ENCODE measurements around the gene RNU7-1.

DNA sequence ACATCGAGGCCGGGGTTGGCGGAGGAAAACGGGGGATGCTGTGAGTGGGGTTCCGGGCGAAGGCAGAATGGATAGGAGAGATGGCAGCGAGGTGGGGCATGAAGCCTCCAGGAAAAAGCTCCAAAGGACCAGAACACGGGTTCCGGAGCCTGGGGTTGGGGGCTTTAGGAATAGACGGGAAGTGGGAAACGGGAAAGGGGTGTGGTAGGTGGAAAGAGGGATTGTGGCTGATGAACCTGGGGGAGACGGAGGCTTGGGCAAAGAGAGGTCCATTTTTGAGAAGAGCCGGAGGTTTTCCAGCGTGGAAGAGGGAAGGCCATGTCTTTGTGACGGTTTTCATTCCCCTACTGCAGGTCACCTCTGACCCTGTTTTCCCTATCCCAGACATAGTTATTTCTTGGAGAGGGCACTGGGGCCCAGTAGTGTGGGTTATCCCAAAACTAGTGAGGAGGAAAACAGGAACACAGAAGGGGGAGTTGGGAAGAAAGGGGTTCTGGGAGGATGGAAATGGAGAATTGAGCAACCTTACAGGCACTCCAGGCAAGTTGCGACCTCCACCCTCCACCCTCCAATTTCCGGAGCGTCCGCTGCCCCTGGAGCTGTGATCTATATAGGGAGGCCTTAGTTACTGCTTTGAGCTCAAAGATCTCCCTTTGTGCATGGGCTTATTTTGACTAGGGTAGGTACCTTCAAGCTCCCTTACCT lies 14.8 kb upstream of the RNU7-1 start:
- TF ChIP-seq, protein P1, sequence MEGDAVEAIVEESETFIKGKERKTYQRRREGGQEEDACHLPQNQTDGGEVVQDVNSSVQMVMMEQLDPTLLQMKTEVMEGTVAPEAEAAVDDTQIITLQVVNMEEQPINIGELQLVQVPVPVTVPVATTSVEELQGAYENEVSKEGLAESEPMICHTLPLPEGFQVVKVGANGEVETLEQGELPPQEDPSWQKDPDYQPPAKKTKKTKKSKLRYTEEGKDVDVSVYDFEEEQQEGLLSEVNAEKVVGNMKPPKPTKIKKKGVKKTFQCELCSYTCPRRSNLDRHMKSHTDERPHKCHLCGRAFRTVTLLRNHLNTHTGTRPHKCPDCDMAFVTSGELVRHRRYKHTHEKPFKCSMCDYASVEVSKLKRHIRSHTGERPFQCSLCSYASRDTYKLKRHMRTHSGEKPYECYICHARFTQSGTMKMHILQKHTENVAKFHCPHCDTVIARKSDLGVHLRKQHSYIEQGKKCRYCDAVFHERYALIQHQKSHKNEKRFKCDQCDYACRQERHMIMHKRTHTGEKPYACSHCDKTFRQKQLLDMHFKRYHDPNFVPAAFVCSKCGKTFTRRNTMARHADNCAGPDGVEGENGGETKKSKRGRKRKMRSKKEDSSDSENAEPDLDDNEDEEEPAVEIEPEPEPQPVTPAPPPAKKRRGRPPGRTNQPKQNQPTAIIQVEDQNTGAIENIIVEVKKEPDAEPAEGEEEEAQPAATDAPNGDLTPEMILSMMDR (IDR thresholded peaks at IDR 0.05) = no peak
- TF ChIP-seq EP300 (IDR thresholded peaks at IDR 0.05) = no peak
- no peak for TF ChIP-seq POLR2AphosphoS5 (IDR thresholded peaks at IDR 0.05)
- no peak for TF ChIP-seq POLR2A (IDR thresholded peaks at IDR 0.05)
